Mesenchymal stem cell (in vitro differentiated cells and primary cell): ENCODE results near the gene ANGPTL8.

Source experiments
- DNase-seq: peaks from one replicate; pipeline ENCODE4 v3.0.0-alpha.2; 2013
- H2AFZ ChIP-seq: one replicate; pipeline ENCODE4 v1.6.1; 2013; ENCODE audit warnings: low read depth, mild to moderate bottlenecking, control low read depth, inconsistent platforms, low read length, moderate library complexity
- H2AK5ac ChIP-seq: 2 replicates; pipeline ENCODE4 v1.6.1; 2013; ENCODE audit warnings: low read length, moderate library complexity, mild to moderate bottlenecking, inconsistent platforms; ENCODE audit not compliant: severe bottlenecking
- H2BK120ac ChIP-seq: one replicate; pipeline ENCODE4 v1.6.1; 2013; ENCODE audit warnings: low read depth, mild to moderate bottlenecking, inconsistent platforms, low read length, moderate library complexity
- H2BK12ac ChIP-seq, 2 experiments: one replicate each; pipeline ENCODE4 v1.6.1; 2013; ENCODE audit warnings: inconsistent platforms in 2 of 2, low read length in 2 of 2, mild to moderate bottlenecking in 2 of 2, moderate library complexity in 2 of 2, control low read depth in 1 of 2
- H2BK15ac ChIP-seq: one replicate; pipeline ENCODE4 v1.6.1; 2013; ENCODE audit warnings: mild to moderate bottlenecking, low read depth, inconsistent platforms; ENCODE audit not compliant: poor library complexity, severe bottlenecking
- H2BK5ac ChIP-seq: 2 replicates; pipeline ENCODE4 v1.6.1; 2013; ENCODE audit warnings: low read depth, mild to moderate bottlenecking, low read length, control low read depth, inconsistent platforms; ENCODE audit not compliant: poor library complexity, severe bottlenecking
- H3K14ac ChIP-seq, 2 experiments: one replicate each; pipeline ENCODE4 v1.6.1; 2013; ENCODE audit warnings: inconsistent platforms in 2 of 2, low read length in 2 of 2, control low read depth in 1 of 2, mild to moderate bottlenecking in 1 of 2, moderate library complexity in 1 of 2
- H3K18ac ChIP-seq, 2 experiments: one replicate each; pipeline ENCODE4 v1.6.1; 2013; ENCODE audit warnings: inconsistent platforms in 2 of 2, low read length in 2 of 2, control low read depth in 1 of 2, low read depth in 1 of 2, mild to moderate bottlenecking in 1 of 2
- H3K23ac ChIP-seq, 2 experiments: one replicate each; pipeline ENCODE4 v1.6.1; 2013; ENCODE audit warnings: inconsistent platforms in 2 of 2, low read length in 2 of 2, mild to moderate bottlenecking in 2 of 2, moderate library complexity in 2 of 2, control low read depth in 1 of 2
- H3K27ac ChIP-seq: 2 replicates; pipeline ENCODE4 v1.5.1; 2013; ENCODE audit warnings: mild to moderate bottlenecking, moderate library complexity, low read length, control low read depth, inconsistent platforms; ENCODE audit not compliant: poor library complexity, severe bottlenecking
- H3K27me3 ChIP-seq, 2 experiments: 2 replicates each; pipeline versions ENCODE4 v1.6.1 to v1.7.0; 2013; ENCODE audit warnings: low read length in 2 of 2, mild to moderate bottlenecking in 2 of 2, moderate library complexity in 2 of 2, control low read depth in 1 of 2, inconsistent platforms in 1 of 2; ENCODE audit not compliant: control insufficient read depth in 1 of 2, insufficient read depth in 1 of 2
- H3K36me3 ChIP-seq, 2 experiments: 2 replicates each; pipeline versions ENCODE4 v1.6.1 to v1.7.0; 2013; ENCODE audit warnings: low read length in 2 of 2, control low read depth in 1 of 2, inconsistent platforms in 1 of 2, low read depth in 1 of 2, mild to moderate bottlenecking in 1 of 2; ENCODE audit not compliant: insufficient read depth in 2 of 2, control insufficient read depth in 1 of 2
- H3K4ac ChIP-seq, 2 experiments: one replicate each; pipeline ENCODE4 v1.6.1; 2013; ENCODE audit warnings: inconsistent platforms in 2 of 2, low read length in 2 of 2, mild to moderate bottlenecking in 2 of 2, moderate library complexity in 2 of 2, control low read depth in 1 of 2, low read depth in 1 of 2
- H3K4me1 ChIP-seq: 2 replicates; pipeline ENCODE4 v1.6.1; 2013; ENCODE audit warnings: low read depth, low read length, control low read depth; ENCODE audit not compliant: control insufficient read depth, insufficient read depth
- H3K4me2 ChIP-seq: 2 replicates; pipeline ENCODE4 v1.6.1; 2013; ENCODE audit warnings: low read length, mild to moderate bottlenecking, inconsistent platforms; ENCODE audit not compliant: poor library complexity, severe bottlenecking
- H3K4me3 ChIP-seq, 2 experiments: 2 replicates each; pipeline versions ENCODE4 v1.5.1 to v1.7.0; 2013; ENCODE audit warnings: low read length in 2 of 2, mild to moderate bottlenecking in 2 of 2, control low read depth in 1 of 2, low read depth in 1 of 2; ENCODE audit not compliant: insufficient read depth in 1 of 2
- H3K79me1 ChIP-seq: replicated peaks from 2 replicates; pipeline ENCODE4 v1.6.1; 2013; ENCODE audit warnings: mild to moderate bottlenecking, control low read depth, low read length, inconsistent platforms; ENCODE audit not compliant: poor library complexity, severe bottlenecking
- H3K9ac ChIP-seq: 2 replicates; pipeline ENCODE4 v1.7.0; 2013; ENCODE audit warnings: mild to moderate bottlenecking, low read length, moderate library complexity
- H3K9me3 ChIP-seq: 2 replicates; pipeline ENCODE4 v1.7.0; 2013; ENCODE audit warnings: mild to moderate bottlenecking, low read length; ENCODE audit not compliant: control insufficient read depth
- H4K8ac ChIP-seq: one replicate; pipeline ENCODE4 v1.6.1; 2013; ENCODE audit warnings: inconsistent platforms, mild to moderate bottlenecking, low read length, moderate library complexity
- H4K91ac ChIP-seq: one replicate; pipeline ENCODE4 v1.6.1; 2013; ENCODE audit warnings: mild to moderate bottlenecking, low read length, inconsistent platforms
- WGBS: methylation state at CpG from one replicate; pipeline ENCODE4 v1.1.7; 2013; ENCODE audit warnings: mixed read lengths; 5-methylcytosine and 5-hydroxymethylcytosine counted together

ANGPTL8 gene

GRCh38 chr19:11251650-11252314 is 12.4 kb downstream of the ANGPTL8 start:
- peaks cover 6% of the 10 kb centered on the region for H3K79me1 ChIP-seq
- no peak overlapping the region for H2BK12ac ChIP-seq
- H2AFZ ChIP-seq, result no peak overlapping the region
- peaks cover 4% of the 10 kb centered on the region for H3K4me1 ChIP-seq
- H3K4ac ChIP-seq, result no peak overlapping the region
- H3K18ac ChIP-seq, result no peak overlapping the region
- no peak overlapping the region for H3K4me2 ChIP-seq
- H3K9me3 ChIP-seq, result no peaks in the 10 kb centered on the region
- no peak for DNase-seq
- H2BK120ac ChIP-seq, result no peak overlapping the region
- H3K27ac ChIP-seq, result no peak overlapping the region
- H3K36me3 ChIP-seq, result peaks cover 35 to 48% of the 10 kb centered on the region in 2 experiments
- WGBS, result 81% methylated on average over 10 of the region's 11 CpGs
- no peak overlapping the region for H2BK5ac ChIP-seq
- no peak overlapping the region for H2AK5ac ChIP-seq
- no peak overlapping the region for H4K91ac ChIP-seq
- no peak overlapping the region for H3K4me3 ChIP-seq
- H3K14ac ChIP-seq, result no peak overlapping the region
- no peak overlapping the region for H3K9ac ChIP-seq
- no peak overlapping the region for H4K8ac ChIP-seq
- no peak overlapping the region for H2BK15ac ChIP-seq
- no peaks in the 10 kb centered on the region for H3K27me3 ChIP-seq
- no peak overlapping the region for H3K23ac ChIP-seq

GRCh38 chr19:11252665-11253355 is 13.4 kb downstream of the ANGPTL8 start:
- Histone ChIP-seq H2BK15ac (peak overlapping the region; percentile 19), H2BK120ac (no peak overlapping the region), H3K4ac (no peak overlapping the region), H3K27me3 (no peaks in the 10 kb centered on the region), H3K27ac (no peak overlapping the region), H2BK5ac (no peak overlapping the region), H3K4me3 (no peak overlapping the region), H4K91ac (no peak overlapping the region), H3K14ac (no peak overlapping the region), H3K9ac (no peak overlapping the region), H3K9me3 (no peaks in the 10 kb centered on the region), H3K23ac (no peak overlapping the region), H2BK12ac (no peak overlapping the region), H3K4me2 (no peak overlapping the region), H2AFZ (no peak overlapping the region), H3K79me1 (peaks cover 6% of the 10 kb centered on the region), H3K18ac (no peak overlapping the region), H3K36me3 (peaks cover 29 to 38% of the 10 kb centered on the region in 2 experiments), H4K8ac (no peak overlapping the region), H2AK5ac (no peak overlapping the region), H3K4me1 (peaks cover 4% of the 10 kb centered on the region)
- no peak for DNase-seq
- 88% methylated on average over 13 of the region's 19 CpGs for WGBS

GRCh38 chr19:11254666-11255065 is 15.2 kb downstream of the ANGPTL8 start:
- peaks cover 20 to 30% of the 10 kb centered on the region in 2 experiments for H3K36me3 ChIP-seq
- no peaks in the 10 kb centered on the region for H3K27me3 ChIP-seq
- 93% methylated on average over 5 of the region's 5 CpGs for WGBS
- peaks cover 4% of the 10 kb centered on the region for H3K4me1 ChIP-seq
- H2AFZ ChIP-seq, result no peak overlapping the region
- H2BK120ac ChIP-seq, result no peak overlapping the region
- no peak overlapping the region for H2AK5ac ChIP-seq
- H3K4me3 ChIP-seq, result no peak overlapping the region
- no peak overlapping the region for H3K4me2 ChIP-seq
- H2BK5ac ChIP-seq, result no peak overlapping the region
- H3K79me1 ChIP-seq, result peaks cover 8% of the 10 kb centered on the region
- H2BK15ac ChIP-seq, result no peak overlapping the region
- no peak overlapping the region for H3K27ac ChIP-seq
- H3K18ac ChIP-seq, result no peak overlapping the region
- H3K23ac ChIP-seq, result no peak overlapping the region
- DNase-seq, result no peak
- no peak overlapping the region for H3K14ac ChIP-seq
- H4K8ac ChIP-seq, result no peak overlapping the region
- no peak overlapping the region for H3K4ac ChIP-seq
- no peak overlapping the region for H3K9ac ChIP-seq
- no peaks in the 10 kb centered on the region for H3K9me3 ChIP-seq
- H4K91ac ChIP-seq, result peak overlapping the region; percentile 58
- H2BK12ac ChIP-seq, result no peak overlapping the region

- no peak overlapping the region for H3K9ac ChIP-seq
- H2BK15ac ChIP-seq, result no peak overlapping the region
- H3K79me1 ChIP-seq, result peaks cover 12% of the 10 kb centered on the region
- H3K14ac ChIP-seq, result no peak overlapping the region
- H3K4me1 ChIP-seq, result peaks cover 4% of the 10 kb centered on the region
- no peak overlapping the region for H2BK120ac ChIP-seq
- no peaks in the 10 kb centered on the region for H3K9me3 ChIP-seq
- no peaks in the 10 kb centered on the region for H3K27me3 ChIP-seq
- H2BK12ac ChIP-seq, result no peak overlapping the region
- no peak overlapping the region for H2AK5ac ChIP-seq
- H3K4me2 ChIP-seq, result no peak overlapping the region
- H3K36me3 ChIP-seq, result peaks cover 11 to 20% of the 10 kb centered on the region in 2 experiments
- H3K18ac ChIP-seq, result no peak overlapping the region
- no peak overlapping the region for H2AFZ ChIP-seq
- H3K4me3 ChIP-seq, result no peak overlapping the region
- H4K8ac ChIP-seq, result no peak overlapping the region
- peak; percentile 82 for DNase-seq
- no peak overlapping the region for H3K4ac ChIP-seq
- H2BK5ac ChIP-seq, result no peak overlapping the region
- WGBS, result 10% methylated on average over 7 of the region's 7 CpGs
- no peak overlapping the region for H3K23ac ChIP-seq
- no peak overlapping the region for H4K91ac ChIP-seq
- H3K27ac ChIP-seq, result no peak overlapping the region
These were observed 16.8 kb downstream of the ANGPTL8 start for GRCh38 chr19:11256189-11256588.
